ENCODE data around the gene ANKRD52. TPM values are rescaled to one million over a fixed set of nuclear protein-coding genes. Genes with fewer than 3 reads are reported as not detected.
A peak's percentile ranks its signal among the peaks of the same experiment; 100 is the strongest.

Gene ANKRD52
- total RNA-seq, 4 donors from 2014 or later, result 20.3 to 33.6 (median 24.6) TPM

- WGBS, result 33% methylated on average over 20 of the region's 21 CpGs
- Histone ChIP-seq H3K4me3 (peak overlapping the region; percentile 75), H3K27ac (peak overlapping the region; percentile 94), H3K27me3 (no peaks in the 10 kb centered on the region), H3K36me3 (peaks cover 10% of the 10 kb centered on the region), H3K4me1 (peaks cover 54% of the 10 kb centered on the region), H3K9me3 (no peaks in the 10 kb centered on the region)
- TF ChIP-seq POLR2A (IDR thresholded peaks at IDR 0.05) (no peak), CTCF (IDR thresholded peaks at IDR 0.05) (no peak), POLR2AphosphoS5 (IDR thresholded peaks at IDR 0.05) (no peak), EP300 (IDR thresholded peaks at IDR 0.05) (no peak)
- peak in 1 of 2 donors; percentile 63 for DNase-seq (ENCODE audit: low spot score in 2 of 2)
Measured at GRCh38 chr12:56300644-56301464, 42.7 kb upstream of the ANKRD52 start.

GRCh38 chr12:56299853-56300643 lies 41.9 kb upstream of the ANKRD52 start, which contains the start of gene CS:
Gene CS (minus strand): TSS chr12:56300330. CDS start chr12:56300201, 129 bp downstream.
- peaks cover 54% of the 10 kb centered on the region for H3K4me1 ChIP-seq
- H3K36me3 ChIP-seq, result peaks cover 10% of the 10 kb centered on the region
- no peak for TF ChIP-seq EP300 (IDR thresholded peaks at IDR 0.05)
- peak in 1 of 2 donors; percentile 46 for TF ChIP-seq POLR2A (IDR thresholded peaks at IDR 0.05)
- peak in 2 of 3 donors; percentile 32 to 46 for TF ChIP-seq POLR2AphosphoS5 (IDR thresholded peaks at IDR 0.05)
- no peaks in the 10 kb centered on the region for H3K27me3 ChIP-seq
- H3K9me3 ChIP-seq, result no peaks in the 10 kb centered on the region
- peak within 1 kb of the TSS; percentile 94 for H3K27ac ChIP-seq
- peak; percentile 100 for DNase-seq (ENCODE audit: low spot score in 2 of 2)
- peak within 1 kb of the TSS; percentile 75 for H3K4me3 ChIP-seq
- 0% methylated on average over 39 of the region's 63 CpGs for WGBS

- Histone ChIP-seq H3K4me3 (peak overlapping the region; percentile 75), H3K27ac (peak overlapping the region; percentile 94), H3K4me1 (peaks cover 54% of the 10 kb centered on the region), H3K9me3 (no peaks in the 10 kb centered on the region), H3K27me3 (no peaks in the 10 kb centered on the region), H3K36me3 (peaks cover 6% of the 10 kb centered on the region)
- no peak for DNase-seq (ENCODE audit: low spot score in 2 of 2)
- TF ChIP-seq CTCF (IDR thresholded peaks at IDR 0.05) (no peak), POLR2AphosphoS5 (IDR thresholded peaks at IDR 0.05) (no peak), POLR2A (IDR thresholded peaks at IDR 0.05) (no peak), EP300 (IDR thresholded peaks at IDR 0.05) (no peak)
- WGBS, result 0% methylated on average over 9 of the region's 10 CpGs
Measured at GRCh38 chr12:56299308-56299852, 41.2 kb upstream of the ANKRD52 start.

- Histone ChIP-seq H3K4me3 (peak overlapping the region; percentile 75), H3K27me3 (no peaks in the 10 kb centered on the region), H3K27ac (peak overlapping the region; percentile 94), H3K9me3 (no peaks in the 10 kb centered on the region), H3K4me1 (peaks cover 54% of the 10 kb centered on the region), H3K36me3 (peaks cover 3% of the 10 kb centered on the region)
- no peak for DNase-seq (ENCODE audit: low spot score in 2 of 2)
- 68% methylated on average over 5 of the region's 5 CpGs for WGBS
- TF ChIP-seq CTCF (IDR thresholded peaks at IDR 0.05), result no peak
- TF ChIP-seq POLR2AphosphoS5 (IDR thresholded peaks at IDR 0.05), result no peak
- TF ChIP-seq POLR2A (IDR thresholded peaks at IDR 0.05), result no peak
- TF ChIP-seq EP300 (IDR thresholded peaks at IDR 0.05), result no peak
Measured at GRCh38 chr12:56298828-56299227, 40.6 kb upstream of the ANKRD52 start.

GRCh38 chr12:56297400-56297799 lies 39.2 kb upstream of the ANKRD52 start:
- Histone ChIP-seq H3K27ac (no peak overlapping the region), H3K4me1 (peaks cover 50% of the 10 kb centered on the region)

More at GRCh38 chr12:56297400-56297799, 39.2 kb upstream of the ANKRD52 start:
- H3K27me3 ChIP-seq, result no peaks in the 10 kb centered on the region
- WGBS, result 85% methylated on average over 8 of the region's 8 CpGs
- TF ChIP-seq POLR2A (IDR thresholded peaks at IDR 0.05), result no peak
- TF ChIP-seq EP300 (IDR thresholded peaks at IDR 0.05), result no peak
- TF ChIP-seq POLR2AphosphoS5 (IDR thresholded peaks at IDR 0.05), result no peak
- H3K36me3 ChIP-seq, result no peaks in the 10 kb centered on the region
- no peak for DNase-seq (ENCODE audit: low spot score in 2 of 2)
- H3K9me3 ChIP-seq, result no peaks in the 10 kb centered on the region
- no peak overlapping the region for H3K4me3 ChIP-seq

All from suprapubic skin (tissue), 4 donors.